GM18519 (cell line): ENCODE results near the gene BCL2L13.

Source experiments
- ATAC-seq: cut with Tn5 transposase; IDR thresholded peaks from one replicate; pipeline ENCODE4 v1.9.1; 2021; ENCODE audit warnings: mild to moderate bottlenecking, moderate library complexity; ENCODE audit not compliant: unreplicated experiment, low FRiP score

Gene BCL2L13

DNA sequence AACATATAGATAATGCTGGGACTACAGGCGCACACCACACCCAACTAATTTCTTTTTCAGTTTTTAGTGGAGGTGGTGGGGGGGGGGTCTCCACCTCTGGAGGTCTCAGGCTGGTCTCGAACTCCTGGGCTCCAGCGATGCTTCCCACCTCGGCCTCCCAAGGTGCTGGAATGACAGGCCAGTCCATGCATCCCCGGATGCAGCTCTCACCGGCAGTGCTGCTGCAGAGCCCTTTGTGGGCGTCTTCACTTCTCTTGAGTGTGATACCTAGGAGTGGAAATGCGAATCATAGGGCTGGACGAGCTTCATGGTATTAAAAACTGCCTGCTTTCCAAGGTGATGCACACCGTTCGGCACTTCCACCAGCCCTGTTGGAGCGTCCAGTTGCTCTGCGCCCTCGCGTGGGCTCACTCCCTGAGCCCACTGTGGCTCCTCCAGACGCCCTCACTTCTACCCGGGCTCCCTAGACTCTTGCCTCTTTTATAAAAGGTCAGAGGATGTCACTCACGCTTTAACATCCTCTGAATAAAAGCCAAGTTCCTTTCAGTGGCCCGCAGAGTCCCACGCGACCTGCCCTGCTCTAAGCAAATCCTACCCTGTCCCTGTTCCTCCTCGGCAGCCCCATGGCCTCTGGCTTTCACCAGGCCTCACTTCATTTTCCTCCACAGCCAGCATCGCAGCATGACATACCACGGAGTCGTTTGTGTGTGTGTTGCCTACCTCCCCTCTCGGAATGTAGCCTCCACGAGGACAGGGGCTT, 136.5 kb downstream of the BCL2L13 start:
- ATAC-seq, result no peak

DNA sequence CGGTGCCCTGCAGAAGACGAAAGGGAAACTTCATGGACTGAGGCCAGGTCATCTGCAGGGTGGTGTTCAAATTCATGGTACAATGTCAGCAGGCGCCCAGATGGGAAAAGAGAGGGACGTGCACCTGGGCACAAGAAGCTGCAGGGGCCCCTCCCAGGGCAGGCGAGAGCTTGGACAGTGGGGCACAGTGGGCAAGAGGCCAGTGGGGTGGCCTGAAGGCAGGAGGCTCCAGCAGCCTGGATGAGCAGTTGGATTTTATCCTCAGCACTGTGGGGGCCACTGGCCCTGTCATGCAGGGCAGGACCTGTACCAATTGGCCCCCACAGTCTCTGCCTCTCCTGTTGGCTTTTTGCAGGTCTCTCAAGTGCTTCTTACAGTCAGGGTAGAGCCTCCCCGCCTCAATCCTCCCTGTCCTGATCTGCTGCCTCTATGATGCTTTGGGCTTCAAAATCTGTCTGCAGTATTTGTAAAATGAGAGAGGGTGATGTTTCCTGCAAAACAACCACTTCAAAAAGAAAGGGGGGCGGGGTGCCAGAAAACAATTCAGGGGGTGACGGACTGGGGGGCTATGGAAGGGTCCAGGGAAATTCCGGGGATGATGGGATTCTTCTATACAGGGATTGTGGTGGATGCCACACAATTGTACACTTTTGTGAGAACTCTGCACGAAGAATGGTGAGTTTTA, 137.4 kb downstream of the BCL2L13 start:
- ATAC-seq, result no peak

DNA sequence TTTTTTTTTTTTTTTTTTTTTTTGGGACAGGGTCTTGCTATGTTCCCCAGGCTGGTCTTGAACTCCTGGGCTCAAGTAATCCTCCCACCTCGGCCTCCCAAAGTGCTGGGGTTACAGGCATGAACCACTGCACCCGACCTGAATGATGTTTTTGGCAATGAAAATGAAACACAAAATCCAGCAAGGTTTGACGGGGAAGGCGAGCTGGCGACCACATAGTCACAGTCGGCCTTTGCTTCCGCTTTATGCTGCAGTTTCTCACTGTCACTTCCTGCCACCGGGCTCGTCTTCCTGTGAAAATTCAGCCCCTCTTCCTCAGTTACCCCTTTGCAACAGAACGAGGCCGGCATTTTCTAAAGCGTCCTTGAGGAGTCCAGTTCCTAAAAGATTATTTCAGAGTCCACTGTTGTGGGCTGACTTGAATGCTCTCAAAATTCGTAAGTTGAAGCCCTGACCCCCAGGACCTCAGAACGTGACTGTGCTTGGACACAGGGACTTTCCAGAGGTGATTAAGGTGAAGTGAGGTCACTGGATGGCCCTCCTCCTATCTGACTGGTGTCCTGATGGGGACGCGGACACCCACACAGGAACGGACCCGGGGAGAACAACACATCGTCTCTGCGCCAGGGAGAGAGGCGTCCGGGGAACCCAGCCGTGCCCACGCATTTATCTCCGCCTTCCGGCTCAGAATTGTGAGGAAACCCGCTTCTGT, 138.6 kb downstream of the BCL2L13 start:
- no peak for ATAC-seq

DNA sequence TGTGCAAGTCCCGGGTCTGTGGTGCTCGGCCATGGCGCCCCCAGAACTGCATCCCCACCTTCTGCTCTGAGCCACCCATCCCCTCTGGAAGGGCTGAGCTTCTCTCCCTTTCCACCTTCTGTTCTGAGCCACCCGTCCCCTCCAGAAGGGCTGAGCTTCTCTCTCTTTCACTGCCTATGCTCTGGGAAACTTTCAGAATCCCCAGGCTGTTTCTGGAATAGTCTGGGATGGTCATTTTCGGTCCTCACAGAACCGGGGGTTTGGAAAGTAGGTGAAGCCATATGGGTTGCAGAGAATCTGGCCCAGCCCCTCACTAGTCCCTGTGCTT, 139.1 kb downstream of the BCL2L13 start:
- ATAC-seq, result no peak

DNA sequence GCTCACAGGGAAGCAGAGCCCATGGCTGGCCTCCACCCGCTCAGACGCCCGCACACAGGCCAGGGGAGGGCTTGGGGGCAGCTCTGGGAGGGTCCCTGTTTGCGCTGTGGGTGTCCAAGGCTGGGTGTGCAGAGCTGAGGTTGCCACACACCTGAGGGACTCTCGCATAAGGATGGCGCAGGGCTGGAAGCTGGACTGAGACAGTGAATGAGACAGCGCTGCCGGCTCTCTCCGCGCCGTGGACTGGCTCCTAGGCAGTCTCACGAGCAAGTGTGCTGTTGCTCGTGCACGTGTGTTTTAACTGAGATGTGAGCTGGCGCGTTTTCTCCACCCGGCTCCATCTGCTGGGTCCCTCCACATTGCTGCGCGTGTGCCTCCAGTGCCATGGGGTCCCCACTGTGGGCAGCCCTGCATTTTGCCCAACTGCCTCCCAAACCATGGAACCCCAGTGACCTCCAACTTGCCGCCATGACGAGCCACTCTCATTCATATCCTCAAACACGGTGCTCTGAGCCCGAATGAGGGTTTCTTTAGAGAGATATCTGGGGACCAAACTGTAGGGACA, 139.9 kb downstream of the BCL2L13 start:
- ATAC-seq, result no peak

DNA sequence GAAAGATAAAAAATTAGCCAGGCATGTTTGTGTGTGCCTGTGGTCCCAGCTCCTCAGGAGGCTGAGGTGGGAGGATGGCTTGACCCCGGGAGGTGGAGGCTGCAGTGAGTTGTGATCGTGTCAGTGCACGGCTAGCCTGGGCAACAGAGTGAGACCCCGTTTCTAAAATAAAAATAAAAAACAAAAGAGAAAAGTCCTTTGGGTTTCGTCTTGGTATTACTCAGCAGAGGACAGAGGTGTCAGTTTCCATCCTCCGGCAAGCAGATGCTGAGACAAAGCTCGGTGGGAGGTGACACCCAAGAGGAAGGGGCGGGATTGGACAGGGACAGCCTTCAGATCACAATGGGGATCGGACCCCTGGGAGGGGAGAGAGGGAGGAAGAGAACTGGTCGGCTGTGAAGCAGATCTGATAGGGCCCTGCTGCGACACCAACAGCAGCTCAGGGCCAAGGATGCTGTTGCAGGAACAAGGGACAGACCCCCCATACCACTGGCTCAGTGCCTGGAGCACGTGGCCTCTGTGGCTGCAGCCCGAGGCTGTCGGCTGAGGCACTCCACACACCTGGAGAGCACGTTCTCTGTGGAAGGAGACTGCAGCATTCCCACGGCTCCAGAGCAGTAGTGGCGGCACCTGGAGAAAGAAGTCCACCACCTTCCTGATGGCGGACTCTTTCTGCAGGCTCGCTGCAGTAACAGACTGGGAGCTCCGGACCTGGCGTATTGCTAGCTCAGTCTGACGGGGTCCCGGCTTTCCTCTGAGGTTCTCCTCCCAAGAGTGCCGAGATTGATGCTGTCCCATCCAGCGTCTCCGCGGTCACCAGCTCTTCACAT, 140.9 kb downstream of the BCL2L13 start:
- ATAC-seq, result no peak

DNA sequence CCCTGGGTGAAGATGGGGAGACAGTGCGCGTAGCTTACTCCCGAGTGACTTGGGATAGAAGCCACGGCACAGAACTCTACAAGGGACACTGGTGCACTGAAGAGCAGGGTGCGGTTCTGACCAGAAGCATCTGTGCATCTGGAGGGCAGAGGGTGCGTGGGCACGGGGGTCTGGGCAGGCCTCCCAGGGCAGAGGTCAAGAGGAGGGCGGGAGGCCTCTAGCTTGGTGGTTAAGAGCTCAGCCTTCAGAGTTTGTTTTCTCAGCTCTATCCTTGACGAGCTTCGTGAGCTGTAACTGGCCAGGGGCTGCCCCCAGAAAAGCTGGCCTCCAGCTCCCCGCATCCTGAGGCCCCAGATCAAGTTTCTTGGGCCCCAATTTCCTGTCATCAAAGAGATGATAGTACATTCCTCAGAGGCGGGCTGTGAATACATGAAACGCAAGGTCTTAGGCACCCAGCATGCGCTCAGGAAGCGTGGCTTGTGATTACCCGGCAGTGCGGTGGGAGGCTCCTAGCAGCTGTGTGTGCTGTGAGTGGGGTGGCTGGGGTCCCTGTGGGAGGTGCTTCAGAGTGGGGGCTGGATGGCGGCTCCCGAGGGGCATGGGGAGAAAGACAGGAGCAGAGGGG, 141.7 kb downstream of the BCL2L13 start:
- no peak for ATAC-seq
